Nephron progenitor cell (in vitro differentiated cells): Measurements from ENCODE around the gene TENT4B.

ENCODE experiments used
- DNase-seq: peaks from one replicate; pipeline ENCODE4 v3.0.0; 2021
- H3K27ac Mint-ChIP-seq: 2 replicates; pipeline ENCODE4 v1.8.0; 2021; ENCODE audit warnings: mild to moderate bottlenecking, moderate library complexity, mixed read lengths
- H3K27me3 Mint-ChIP-seq: 2 replicates; pipeline ENCODE4 v1.8.0; 2021; ENCODE audit warnings: mild to moderate bottlenecking, low read depth, mixed read lengths; ENCODE audit not compliant: poor library complexity
- H3K36me3 Mint-ChIP-seq: 2 replicates; pipeline ENCODE4 v1.8.0; 2021; ENCODE audit warnings: low read depth, mixed read lengths
- H3K4me1 Mint-ChIP-seq: 2 replicates; pipeline ENCODE4 v1.8.0; 2021; ENCODE audit warnings: mixed read lengths
- H3K4me3 Mint-ChIP-seq: 2 replicates; pipeline ENCODE4 v1.8.0; 2021; ENCODE audit warnings: mild to moderate bottlenecking, moderate library complexity, mixed read lengths
- H3K9me3 Mint-ChIP-seq: 2 replicates; pipeline ENCODE4 v1.8.0; 2021; ENCODE audit warnings: mild to moderate bottlenecking, moderate library complexity, mixed read lengths
- TF ChIP-seq, protein P1 (sequence below): fragments of 200-600 bp; sonication (generic); IDR thresholded peaks from 2 replicates; pipeline ENCODE4 v1.5.0; 2021; ENCODE audit warnings: antibody characterized with exemption

TENT4B gene

DNA sequence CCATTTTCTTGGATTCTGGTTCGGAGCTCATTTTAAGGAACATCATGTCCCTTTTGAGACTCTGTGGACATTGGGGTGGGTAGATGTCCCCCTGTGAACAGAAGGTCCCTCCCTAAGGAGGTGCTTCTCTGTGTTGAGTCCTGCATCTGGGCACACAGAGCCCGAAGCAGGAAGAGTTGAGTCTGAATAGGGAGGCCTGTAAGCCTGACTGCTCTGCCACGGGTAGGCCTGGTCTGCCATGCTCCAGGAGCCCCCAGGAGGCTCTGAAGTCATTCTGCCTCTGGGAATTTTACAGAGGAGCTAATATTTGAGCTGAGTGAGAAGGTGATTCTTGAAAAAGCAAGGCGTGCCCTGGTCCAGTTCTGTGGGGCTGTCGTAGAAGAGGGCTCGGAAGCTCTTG lies 50.6 kb downstream of the TENT4B start:
- H3K27me3 Mint-ChIP-seq, result no peaks in the 10 kb centered on the region
- no peak for DNase-seq
- peaks cover 35% of the 10 kb centered on the region for H3K4me1 Mint-ChIP-seq
- TF ChIP-seq, protein P1, sequence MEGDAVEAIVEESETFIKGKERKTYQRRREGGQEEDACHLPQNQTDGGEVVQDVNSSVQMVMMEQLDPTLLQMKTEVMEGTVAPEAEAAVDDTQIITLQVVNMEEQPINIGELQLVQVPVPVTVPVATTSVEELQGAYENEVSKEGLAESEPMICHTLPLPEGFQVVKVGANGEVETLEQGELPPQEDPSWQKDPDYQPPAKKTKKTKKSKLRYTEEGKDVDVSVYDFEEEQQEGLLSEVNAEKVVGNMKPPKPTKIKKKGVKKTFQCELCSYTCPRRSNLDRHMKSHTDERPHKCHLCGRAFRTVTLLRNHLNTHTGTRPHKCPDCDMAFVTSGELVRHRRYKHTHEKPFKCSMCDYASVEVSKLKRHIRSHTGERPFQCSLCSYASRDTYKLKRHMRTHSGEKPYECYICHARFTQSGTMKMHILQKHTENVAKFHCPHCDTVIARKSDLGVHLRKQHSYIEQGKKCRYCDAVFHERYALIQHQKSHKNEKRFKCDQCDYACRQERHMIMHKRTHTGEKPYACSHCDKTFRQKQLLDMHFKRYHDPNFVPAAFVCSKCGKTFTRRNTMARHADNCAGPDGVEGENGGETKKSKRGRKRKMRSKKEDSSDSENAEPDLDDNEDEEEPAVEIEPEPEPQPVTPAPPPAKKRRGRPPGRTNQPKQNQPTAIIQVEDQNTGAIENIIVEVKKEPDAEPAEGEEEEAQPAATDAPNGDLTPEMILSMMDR, result no peak
- peaks cover 4% of the 10 kb centered on the region for H3K9me3 Mint-ChIP-seq
- no peak overlapping the region for H3K27ac Mint-ChIP-seq
- H3K4me3 Mint-ChIP-seq, result no peak overlapping the region
- H3K36me3 Mint-ChIP-seq, result peaks cover 6% of the 10 kb centered on the region

DNA sequence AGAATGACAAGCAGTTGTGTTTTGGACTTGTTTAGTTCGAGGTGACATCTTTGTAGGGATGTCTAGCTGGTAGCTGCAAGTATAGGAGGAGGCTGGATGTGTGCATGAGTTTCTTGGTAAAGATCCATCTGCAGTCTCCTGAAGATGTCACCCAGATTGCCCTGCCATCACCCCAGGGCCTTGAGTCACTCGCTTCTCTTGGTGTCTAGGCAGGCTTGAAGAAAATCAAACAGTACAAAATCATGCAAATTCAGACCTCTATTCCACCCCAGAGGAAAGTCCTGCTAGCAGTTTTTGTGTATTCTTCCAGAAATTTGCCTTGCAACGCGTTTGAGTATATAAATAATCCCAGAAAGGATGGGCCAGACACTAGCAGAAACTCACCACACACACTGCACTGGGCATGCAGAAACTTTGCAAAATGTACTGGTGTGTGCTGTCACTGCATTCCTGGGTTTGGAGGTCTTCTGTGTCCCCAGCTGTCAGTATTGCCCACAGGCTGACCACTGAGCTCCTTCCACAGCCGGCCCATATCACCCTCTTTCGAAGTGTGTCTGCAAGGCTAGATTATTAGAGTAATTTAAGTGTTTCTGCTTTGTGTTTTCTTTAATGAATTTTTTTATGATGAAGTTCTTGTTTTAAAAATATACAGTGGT lies 51.5 kb downstream of the TENT4B start:
- no peak overlapping the region for H3K27ac Mint-ChIP-seq
- no peak for DNase-seq
- H3K9me3 Mint-ChIP-seq, result no peaks in the 10 kb centered on the region
- TF ChIP-seq, protein P1, result no peak
- no peaks in the 10 kb centered on the region for H3K27me3 Mint-ChIP-seq
- H3K4me1 Mint-ChIP-seq, result peaks cover 43% of the 10 kb centered on the region
- no peak overlapping the region for H3K4me3 Mint-ChIP-seq
- H3K36me3 Mint-ChIP-seq, result no peaks in the 10 kb centered on the region

DNA sequence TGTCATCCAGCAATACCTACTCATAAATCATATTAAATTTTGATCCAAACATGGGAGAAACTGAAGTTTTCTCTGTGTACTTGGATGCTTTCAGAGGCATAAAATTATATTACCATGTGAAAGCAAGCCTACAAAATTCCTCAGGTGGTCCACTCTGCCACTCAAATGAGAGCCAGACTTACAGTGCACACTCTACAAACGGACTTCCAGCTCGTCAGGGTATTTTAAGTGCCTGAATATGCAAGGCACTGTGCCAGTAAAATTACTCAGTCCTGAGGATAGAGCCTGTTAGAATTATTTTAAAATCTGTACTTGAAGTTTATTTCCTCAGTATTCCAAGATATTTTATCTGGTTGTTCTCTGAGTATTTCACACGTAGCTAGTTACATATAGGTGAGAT lies 54.5 kb downstream of the TENT4B start:
- Mint-ChIP-seq H3K36me3 (peaks cover 8% of the 10 kb centered on the region), H3K4me3 (no peak overlapping the region), H3K4me1 (peaks cover 51% of the 10 kb centered on the region), H3K27me3 (no peaks in the 10 kb centered on the region), H3K9me3 (no peaks in the 10 kb centered on the region), H3K27ac (no peak overlapping the region)
- TF ChIP-seq, protein P1, result no peak
- no peak for DNase-seq

DNA sequence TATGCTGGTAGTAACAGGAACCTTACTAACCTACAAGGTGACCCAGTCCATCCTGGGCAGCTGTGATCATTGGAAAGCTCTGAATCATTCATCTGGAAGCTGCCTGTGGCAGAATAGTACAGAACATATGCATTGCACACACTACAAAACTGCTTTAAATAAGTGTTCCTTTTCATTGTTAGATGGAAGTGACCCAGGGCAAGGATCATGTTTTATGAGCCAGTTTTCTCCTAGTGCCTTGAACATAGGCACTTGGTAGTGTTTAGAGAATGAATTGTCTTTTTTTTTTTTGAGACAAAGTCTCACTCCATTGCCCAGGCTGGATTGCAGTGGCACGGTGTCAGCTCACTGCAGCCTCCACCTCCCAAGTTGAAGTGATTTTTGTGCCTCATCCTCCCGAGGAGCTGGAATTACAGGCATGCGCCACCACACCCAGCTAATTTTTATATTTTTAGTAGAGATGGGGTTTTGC lies 55.4 kb downstream of the TENT4B start:
- no peak overlapping the region for H3K4me3 Mint-ChIP-seq
- no peaks in the 10 kb centered on the region for H3K27me3 Mint-ChIP-seq
- peak overlapping the region; percentile 76 for H3K27ac Mint-ChIP-seq
- TF ChIP-seq, protein P1, result no peak
- peaks cover 43% of the 10 kb centered on the region for H3K4me1 Mint-ChIP-seq
- H3K9me3 Mint-ChIP-seq, result no peaks in the 10 kb centered on the region
- H3K36me3 Mint-ChIP-seq, result peaks cover 9% of the 10 kb centered on the region
- DNase-seq, result no peak

DNA sequence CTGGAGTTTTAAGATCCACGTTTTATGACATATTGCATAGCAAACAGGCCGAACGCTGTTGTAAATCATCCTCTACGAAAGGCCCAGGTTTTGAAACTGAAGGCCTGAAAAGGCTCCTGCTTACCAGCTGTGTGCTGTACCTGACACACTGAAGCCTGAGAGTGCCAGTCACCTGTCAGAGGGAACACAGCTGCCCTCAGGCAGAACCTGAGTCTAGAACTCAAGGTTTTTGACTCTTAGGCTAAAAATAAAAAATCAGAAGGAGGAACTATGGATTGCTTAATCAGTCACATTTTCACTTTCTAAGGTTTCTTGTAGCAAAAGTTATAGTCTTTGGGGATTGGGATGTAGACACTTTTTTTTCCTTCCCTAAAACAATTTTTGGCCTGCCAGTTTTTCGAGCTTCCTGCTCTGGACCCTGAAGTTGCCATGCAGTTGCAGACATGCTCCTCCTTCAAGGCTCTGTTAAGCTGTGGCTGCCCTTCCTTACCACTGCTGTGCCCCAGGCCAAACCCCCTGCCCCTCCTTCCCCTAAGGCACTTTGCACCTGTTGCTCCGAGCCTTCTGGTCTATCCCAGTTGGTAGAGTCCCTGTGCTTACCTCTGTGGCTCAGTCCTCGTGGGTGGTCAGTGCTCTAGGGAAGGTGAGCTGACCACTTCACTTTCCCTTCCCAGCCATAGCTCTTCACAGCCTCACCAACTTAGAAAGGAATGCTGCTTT lies 56.6 kb downstream of the TENT4B start:
- TF ChIP-seq, protein P1, result no peak
- H3K4me1 Mint-ChIP-seq, result peaks cover 36% of the 10 kb centered on the region
- no peaks in the 10 kb centered on the region for H3K9me3 Mint-ChIP-seq
- no peak overlapping the region for H3K4me3 Mint-ChIP-seq
- no peak for DNase-seq
- H3K27me3 Mint-ChIP-seq, result no peaks in the 10 kb centered on the region
- peaks cover 11% of the 10 kb centered on the region for H3K36me3 Mint-ChIP-seq
- peak overlapping the region; percentile 20 for H3K27ac Mint-ChIP-seq
